Gastroesophageal sphincter (tissue), 3 donors: Measurements from ENCODE around the gene HS2ST1.

Experiments
- CTCF ChIP-seq, 4 experiments: fragments of 200-600 bp in 2 of 4; fragments of 450-650 bp in 2 of 4; sonication (generic) in 1 of 4; IDR thresholded peaks; one replicate each; pipeline ENCODE4 v1.5.1; 2017 to 2019; ENCODE audit warnings: antibody characterized with exemption in 4 of 4, mild to moderate bottlenecking in 2 of 4, moderate library complexity in 2 of 4
- EP300 ChIP-seq: sonication (generic); formaldehyde crosslinking; IDR thresholded peaks from one replicate; pipeline ENCODE4 v1.6.1; 2017; ENCODE audit warnings: antibody characterized with exemption, mild to moderate bottlenecking
- POLR2A ChIP-seq, 2 donors: fragments of 450-650 bp; IDR thresholded peaks; one replicate each; pipeline ENCODE4 v1.6.1; 2017; ENCODE audit warnings: antibody characterized with exemption in 2 of 2, mild to moderate bottlenecking in 2 of 2, moderate library complexity in 1 of 2
- POLR2AphosphoS5 ChIP-seq: sonication (generic); formaldehyde crosslinking; IDR thresholded peaks from one replicate; pipeline ENCODE4 v1.6.1; 2017; ENCODE audit warnings: antibody characterized with exemption

DNA sequence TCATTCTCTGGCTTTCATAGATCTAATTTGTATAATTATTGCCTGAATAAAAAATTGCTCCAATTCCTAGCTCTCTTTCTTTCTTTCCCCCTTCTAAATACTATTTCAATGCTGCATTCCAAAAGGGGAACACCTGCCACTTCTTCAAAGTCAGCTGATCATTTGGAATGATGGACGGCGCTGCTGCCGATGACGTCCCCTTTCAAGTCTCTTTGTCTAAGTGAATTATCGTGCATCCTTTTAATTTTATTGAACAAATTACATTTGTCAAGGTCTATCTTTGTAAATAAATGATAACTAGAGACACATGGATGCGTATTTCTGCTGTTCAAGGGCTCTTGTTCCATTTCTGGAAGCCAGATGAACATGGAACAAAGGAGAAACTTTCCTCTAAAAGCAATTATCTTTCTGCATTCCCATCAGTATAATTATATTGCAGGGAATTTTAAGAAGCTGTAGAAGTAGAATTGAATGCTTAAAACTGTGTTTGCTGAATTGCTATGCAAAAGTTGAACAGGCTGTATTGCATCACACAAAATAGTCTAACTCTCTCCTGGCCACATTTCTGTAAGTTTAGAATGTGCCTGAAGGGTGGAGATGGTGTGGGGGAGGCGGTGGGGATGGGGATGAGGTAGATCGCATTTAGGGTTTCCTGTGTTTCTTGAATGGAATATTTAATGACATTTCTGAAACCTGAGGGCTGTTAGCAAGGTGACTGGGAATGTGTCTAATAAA, 222.3 kb downstream of the HS2ST1 start:
- TF ChIP-seq CTCF (IDR thresholded peaks at IDR 0.05) (no peak), EP300 (no peak), POLR2A (IDR thresholded peaks at IDR 0.05) (no peak), POLR2AphosphoS5 (no peak)
